A549 (cell line): Measurements from ENCODE around the gene ZER1. TPM values are rescaled to one million over a fixed set of nuclear protein-coding genes. Genes with fewer than 3 reads are reported as not detected.
A peak's percentile ranks its signal among the peaks of the same experiment; 100 is the strongest.
"Not testable (repeated sequence)": the region's sequence is repeated elsewhere in the genome, so short reads cannot be mapped to it uniquely, and the experiment has no call there.

Source experiments
- ATAC-seq, 2 experiments: fragments of 200-7000 bp in 1 of 2; fragments of >200 bp in 1 of 2; cut with Nextera tagmentation in 1 of 2; cut with Tn5 transposase in 1 of 2; 3 replicates each; pipeline versions ENCODE4 v1.8.0 to v1.9.1; 2018 to 2020; ENCODE audit warnings: mild to moderate bottlenecking in 1 of 2, moderate library complexity in 1 of 2
- CTCF ChIA-PET: fragments of 300-600 bp; sonication (Branson Sonifier 250); formaldehyde crosslinking; extraction: SDS; loops from one replicate; lab custom pipeline; 2021; ENCODE audit warnings: antibody characterized with exemption, inconsistent platforms; lab: Yijun Ruan, JAX
- POLR2A ChIA-PET: fragments of 350-600 bp; formaldehyde crosslinking; extraction: SDS; loops from one replicate; lab custom pipeline; 2021; ENCODE audit warnings: antibody characterized with exemption, inconsistent platforms; lab: Yijun Ruan, JAX
- DNase-seq, 2 experiments: peaks; one replicate each; pipeline versions ENCODE4 v3.0.0 to v3.0.0-alpha.2; 2011 to 2016; ENCODE audit warnings: low read depth in 1 of 2, low spot score in 1 of 2
- FAIRE-seq: peaks from 2 replicates; lab custom pipeline; 2011; peaks lifted over from hg19 to GRCh38; lab: Jason Lieb, UNC
- H3K27ac ChIP-seq, 2 experiments: fragments of >200 bp; sonication (Bioruptor Twin); formaldehyde crosslinking; 3 replicates each; pipeline ENCODE4 v1.5.1; 2016 to 2017
- H3K4me1 ChIP-seq: fragments of >200 bp; sonication (Bioruptor Twin); formaldehyde crosslinking; 3 replicates; pipeline ENCODE4 v1.6.1; 2016
- H3K4me2 ChIP-seq: fragments of >200 bp; sonication (Bioruptor Twin); formaldehyde crosslinking; 3 replicates; pipeline ENCODE4 v1.6.1; 2016
- H3K4me3 ChIP-seq: fragments of >200 bp; sonication (Bioruptor Twin); formaldehyde crosslinking; 3 replicates; pipeline ENCODE4 v1.5.1; 2016
- H3K9me3 ChIP-seq: fragments of >200 bp; sonication (Bioruptor Twin); formaldehyde crosslinking; 3 replicates; pipeline ENCODE4 v1.6.1; 2016
- BHLHE40 ChIP-seq: IDR thresholded peaks from 2 replicates; pipeline ENCODE4 v1.6.1; 2012; ENCODE audit warnings: low read depth, low read length, inconsistent platforms
- CBX2 ChIP-seq: fragments of 200-600 bp; sonication (generic); IDR thresholded peaks from 2 replicates; pipeline ENCODE4 v1.6.1; 2016; ENCODE audit warnings: low read depth, mild to moderate bottlenecking, borderline replicate concordance
- CHD4 ChIP-seq: fragments of 200-600 bp; sonication (generic); IDR thresholded peaks from 2 replicates; pipeline ENCODE4 v1.6.1; 2016; ENCODE audit warnings: antibody characterized with exemption, mild to moderate bottlenecking, borderline replicate concordance
- EP300 ChIP-seq, 2 experiments: fragments of >200 bp; sonication (Bioruptor Twin); formaldehyde crosslinking; IDR thresholded peaks; 2 replicates in 1 of 2; 3 replicates in 1 of 2; pipeline ENCODE4 v1.6.1; 2016 to 2017
- FOXS1 ChIP-seq: fragments of 250-450 bp; sonication (Bioruptor Pico); IDR thresholded peaks from 2 replicates; pipeline ENCODE4 v1.5.0; 2020; ENCODE audit warnings: mild to moderate bottlenecking, moderate library complexity
- GATA3 ChIP-seq: IDR thresholded peaks from 2 replicates; pipeline ENCODE4 v1.6.1; 2012; ENCODE audit warnings: borderline replicate concordance
- HOXB13 ChIP-seq: fragments of 250-450 bp; sonication (Bioruptor Pico); IDR thresholded peaks from 2 replicates; pipeline ENCODE4 v1.5.0; 2020; ENCODE audit warnings: low read depth, mild to moderate bottlenecking, moderate library complexity
- HOXB5 ChIP-seq: fragments of 250-450 bp; sonication (Bioruptor Pico); IDR thresholded peaks from 2 replicates; pipeline ENCODE4 v1.5.0; 2020; ENCODE audit warnings: mild to moderate bottlenecking, moderate library complexity
- JUN ChIP-seq, 2 experiments: fragments of >200 bp; sonication (Bioruptor Twin); formaldehyde crosslinking; IDR thresholded peaks; 2 replicates in 1 of 2; 3 replicates in 1 of 2; pipeline ENCODE4 v1.6.1; 2016 to 2017
- JUNB ChIP-seq: fragments of >200 bp; sonication (Bioruptor Twin); formaldehyde crosslinking; IDR thresholded peaks from 2 replicates; pipeline ENCODE4 v1.6.1; 2016
- KDM1A ChIP-seq: fragments of 200-600 bp; sonication (generic); IDR thresholded peaks from 2 replicates; pipeline ENCODE4 v1.6.1; 2016; ENCODE audit warnings: low read depth, mild to moderate bottlenecking
- MAFK ChIP-seq: fragments of 450-650 bp; IDR thresholded peaks from 2 replicates; pipeline ENCODE4 v1.6.1; 2014; ENCODE audit not compliant: partially characterized antibody
- POLR2A ChIP-seq: IDR thresholded peaks from 2 replicates; pipeline ENCODE4 v1.6.1; 2012; ENCODE audit warnings: mild to moderate bottlenecking, low read length
- POLR2AphosphoS2 ChIP-seq: conservative IDR thresholded peaks from 2 replicates; pipeline ENCODE4 v1.6.1; 2012; ENCODE audit warnings: low read length, improper control_type of control experiment, inconsistent platforms
- RCOR1 ChIP-seq: fragments of 150-350 bp; IDR thresholded peaks from 2 replicates; pipeline ENCODE4 v1.6.1; 2014; ENCODE audit warnings: antibody characterized with exemption, low read length, low read depth
- RFX5 ChIP-seq: fragments of 450-650 bp; IDR thresholded peaks from 2 replicates; pipeline ENCODE4 v1.7.1; 2014; ENCODE audit warnings: antibody characterized with exemption, mild to moderate bottlenecking, moderate library complexity
- SMC3 ChIP-seq: fragments of >200 bp; sonication (Bioruptor Twin); formaldehyde crosslinking; IDR thresholded peaks from 3 replicates; pipeline ENCODE4 v1.6.1; 2018; ENCODE audit warnings: inconsistent platforms
- SREBF2 ChIP-seq: fragments of 450-650 bp; IDR thresholded peaks from 2 replicates; pipeline ENCODE4 v1.6.1; 2014; ENCODE audit warnings: mild to moderate bottlenecking, moderate library complexity
- ZFP36 ChIP-seq: fragments of 450-650 bp; IDR thresholded peaks from 2 replicates; pipeline ENCODE4 v1.6.1; 2014; ENCODE audit warnings: borderline replicate concordance; ENCODE audit not compliant: partially characterized antibody
- WGBS: methylation state at CpG from one replicate; pipeline ENCODE4 v1.1.6; 2017; ENCODE audit errors: missing lambda C conversion rate; 5-methylcytosine and 5-hydroxymethylcytosine counted together
- polyA plus RNA-seq, 4 experiments: library from polyadenylated mRNA; depleted of rRNA in 3 of 4; stranded (reverse); fragments of >200 nt; fragmentation: RNase III in 1 of 4; extraction: RNeasy Plus Mini Kit Qiagen cat#74134 plus additional on column Dnase treatment in 1 of 4; gene quantifications; 2 replicates in 3 of 4; 3 replicates in 1 of 4; pipeline ENCODE4 v1.2.3, GENCODE V29; 2011 to 2017
- TF ChIP-seq, protein P1 (sequence below): fragments of >200 bp; sonication (Bioruptor Twin); formaldehyde crosslinking; IDR thresholded peaks from 3 replicates; pipeline ENCODE4 v1.5.1; 2016
- TF ChIP-seq, protein P2 (sequence below): IDR thresholded peaks from 2 replicates; pipeline ENCODE4 v1.6.1; 2012
- TF ChIP-seq, protein P3 (sequence below): fragments of 250-450 bp; sonication (Bioruptor Pico); IDR thresholded peaks from 2 replicates; pipeline ENCODE4 v1.5.0; 2021; ENCODE audit warnings: mild to moderate bottlenecking, moderate library complexity, borderline replicate concordance
- TF ChIP-seq, protein P4 (sequence below): IDR thresholded peaks from 2 replicates; pipeline ENCODE4 v1.6.1; 2012; ENCODE audit warnings: low read depth, borderline replicate concordance

Gene ZER1
- polyA plus RNA-seq, 2 of the 4 experiments (the other 2 are of a cell fraction) = 9.1 to 13.4 TPM

DNA sequence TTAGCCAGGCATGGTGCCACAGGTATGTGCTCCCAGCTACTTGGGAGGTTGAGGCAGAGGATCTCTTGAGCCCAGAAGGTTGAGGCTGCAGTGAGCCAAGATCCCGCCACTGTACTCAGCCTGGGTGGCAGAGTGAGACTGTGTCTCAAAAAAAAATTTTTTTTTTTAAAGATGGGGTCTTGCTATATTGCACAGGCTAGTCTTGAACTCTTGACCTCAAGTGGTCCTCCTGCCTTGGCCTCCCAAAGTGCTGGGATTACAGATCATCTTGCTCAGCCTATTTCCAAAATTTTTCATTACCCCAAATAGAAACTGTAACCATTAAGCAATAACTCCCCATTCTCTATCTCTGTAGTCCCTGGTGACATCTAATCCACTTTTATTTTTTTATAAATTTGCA, 10.9 kb upstream of the ZER1 start (continued):
- TF ChIP-seq SMC3 (no peak), HOXB13 (CRISPR knock-in tag) (no peak), CHD4 (no peak), GATA3 (no peak)
- TF ChIP-seq, protein P1, sequence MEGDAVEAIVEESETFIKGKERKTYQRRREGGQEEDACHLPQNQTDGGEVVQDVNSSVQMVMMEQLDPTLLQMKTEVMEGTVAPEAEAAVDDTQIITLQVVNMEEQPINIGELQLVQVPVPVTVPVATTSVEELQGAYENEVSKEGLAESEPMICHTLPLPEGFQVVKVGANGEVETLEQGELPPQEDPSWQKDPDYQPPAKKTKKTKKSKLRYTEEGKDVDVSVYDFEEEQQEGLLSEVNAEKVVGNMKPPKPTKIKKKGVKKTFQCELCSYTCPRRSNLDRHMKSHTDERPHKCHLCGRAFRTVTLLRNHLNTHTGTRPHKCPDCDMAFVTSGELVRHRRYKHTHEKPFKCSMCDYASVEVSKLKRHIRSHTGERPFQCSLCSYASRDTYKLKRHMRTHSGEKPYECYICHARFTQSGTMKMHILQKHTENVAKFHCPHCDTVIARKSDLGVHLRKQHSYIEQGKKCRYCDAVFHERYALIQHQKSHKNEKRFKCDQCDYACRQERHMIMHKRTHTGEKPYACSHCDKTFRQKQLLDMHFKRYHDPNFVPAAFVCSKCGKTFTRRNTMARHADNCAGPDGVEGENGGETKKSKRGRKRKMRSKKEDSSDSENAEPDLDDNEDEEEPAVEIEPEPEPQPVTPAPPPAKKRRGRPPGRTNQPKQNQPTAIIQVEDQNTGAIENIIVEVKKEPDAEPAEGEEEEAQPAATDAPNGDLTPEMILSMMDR = no peak
- TF ChIP-seq, protein P2, sequence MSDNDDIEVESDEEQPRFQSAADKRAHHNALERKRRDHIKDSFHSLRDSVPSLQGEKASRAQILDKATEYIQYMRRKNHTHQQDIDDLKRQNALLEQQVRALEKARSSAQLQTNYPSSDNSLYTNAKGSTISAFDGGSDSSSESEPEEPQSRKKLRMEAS = no peak
- TF ChIP-seq, all 56 proteins: peak for 0

DNA sequence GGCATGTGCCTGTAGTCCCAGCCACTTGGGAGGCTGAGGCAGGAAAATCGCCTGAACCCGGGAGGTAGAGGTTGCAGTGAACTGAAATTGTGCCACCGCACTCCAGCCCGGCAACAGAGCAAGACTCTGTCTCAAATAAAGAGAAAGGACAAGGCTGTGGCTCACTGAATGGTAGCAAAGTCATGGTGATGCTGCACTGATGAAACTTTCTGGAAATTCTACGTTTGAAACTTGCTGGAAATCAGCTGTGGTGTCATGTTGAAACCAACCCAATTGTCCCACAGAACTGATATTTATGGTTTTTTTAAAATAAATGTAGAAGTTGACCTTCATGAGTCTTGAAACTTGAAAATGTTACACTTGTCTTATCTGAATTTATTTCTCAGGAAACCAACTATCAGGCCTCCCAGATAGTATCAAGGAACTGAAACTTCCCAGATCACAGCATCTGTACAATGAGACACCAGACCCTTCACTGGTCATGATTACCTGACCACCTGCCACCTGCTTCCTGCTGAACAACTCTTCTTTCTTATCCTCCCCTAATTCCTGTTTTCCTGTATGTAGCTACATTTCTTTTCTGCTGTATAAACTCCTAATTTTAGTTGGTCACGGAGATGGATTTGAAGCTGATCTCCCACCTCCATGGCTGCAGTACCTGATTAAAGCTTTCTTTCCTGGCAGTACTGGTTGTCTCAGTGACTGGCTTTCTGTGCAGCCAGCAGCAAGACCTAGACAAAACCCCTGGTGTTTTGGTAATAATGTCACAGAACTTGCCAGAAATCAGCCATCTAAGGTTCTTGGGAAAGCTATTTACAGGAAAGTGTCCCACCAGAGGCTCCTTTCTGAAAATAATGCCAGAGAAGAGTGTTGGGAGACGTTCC, 9.7 kb upstream of the ZER1 start:
- POLR2A ChIA-PET = interaction anchor here (1.1 kb wide), 1 partner anchor 9 kb away, joined by 3 read pairs; the partner anchor contains the start of gene ZER1
- DNase-seq (no peak), ATAC-seq (no peak), FAIRE-seq (no peak)
- H3K9me3 ChIP-seq = peaks cover 3% of the 10 kb centered on the region; the same call in 1 of the 3 replicates
- CTCF ChIA-PET = interaction anchor here (0.6 to 1.4 kb wide), 5 partner anchors 9 to 461 kb away, joined by 3 to 4 read pairs (median 3); no protein-coding TSS in a partner anchor
- no peak overlapping the region for H3K4me3 ChIP-seq
- no peak overlapping the region for H3K4me2 ChIP-seq
- H3K4me1 ChIP-seq = peaks cover 8% of the 10 kb centered on the region
- 82% methylated on average over 7 of the region's 7 CpGs for whole genome bisulfite sequencing
- H3K27ac ChIP-seq = 0 out of 6 replicates have a peak overlapping the region, but pooled peaks of 1 of the 2 experiments have one; percentile 26
- TF ChIP-seq FOXS1 (CRISPR knock-in tag) = no peak
- no peak for TF ChIP-seq RCOR1
- no peak for TF ChIP-seq ZFP36
- TF ChIP-seq JUNB = no peak
- TF ChIP-seq JUN (IDR thresholded peaks at IDR 0.05) = no peak
- TF ChIP-seq, protein P3, sequence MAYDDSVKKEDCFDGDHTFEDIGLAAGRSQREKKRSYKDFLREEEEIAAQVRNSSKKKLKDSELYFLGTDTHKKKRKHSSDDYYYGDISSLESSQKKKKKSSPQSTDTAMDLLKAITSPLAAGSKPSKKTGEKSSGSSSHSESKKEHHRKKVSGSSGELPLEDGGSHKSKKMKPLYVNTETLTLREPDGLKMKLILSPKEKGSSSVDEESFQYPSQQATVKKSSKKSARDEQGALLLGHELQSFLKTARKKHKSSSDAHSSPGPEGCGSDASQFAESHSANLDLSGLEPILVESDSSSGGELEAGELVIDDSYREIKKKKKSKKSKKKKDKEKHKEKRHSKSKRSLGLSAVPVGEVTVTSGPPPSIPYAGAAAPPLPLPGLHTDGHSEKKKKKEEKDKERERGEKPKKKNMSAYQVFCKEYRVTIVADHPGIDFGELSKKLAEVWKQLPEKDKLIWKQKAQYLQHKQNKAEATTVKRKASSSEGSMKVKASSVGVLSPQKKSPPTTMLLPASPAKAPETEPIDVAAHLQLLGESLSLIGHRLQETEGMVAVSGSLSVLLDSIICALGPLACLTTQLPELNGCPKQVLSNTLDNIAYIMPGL (CRISPR knock-in tag) = no peak
- TF ChIP-seq KDM1A = no peak
- TF ChIP-seq HOXB5 (CRISPR knock-in tag) = no peak
- TF ChIP-seq BHLHE40 = no peak
- no peak for TF ChIP-seq SREBF2
- TF ChIP-seq RFX5 = no peak
- TF ChIP-seq CBX2 = no peak
- TF ChIP-seq EP300 (IDR thresholded peaks at IDR 0.05) = no peak
- no peak for TF ChIP-seq MAFK
- TF ChIP-seq POLR2A = no peak
- TF ChIP-seq, protein P4, sequence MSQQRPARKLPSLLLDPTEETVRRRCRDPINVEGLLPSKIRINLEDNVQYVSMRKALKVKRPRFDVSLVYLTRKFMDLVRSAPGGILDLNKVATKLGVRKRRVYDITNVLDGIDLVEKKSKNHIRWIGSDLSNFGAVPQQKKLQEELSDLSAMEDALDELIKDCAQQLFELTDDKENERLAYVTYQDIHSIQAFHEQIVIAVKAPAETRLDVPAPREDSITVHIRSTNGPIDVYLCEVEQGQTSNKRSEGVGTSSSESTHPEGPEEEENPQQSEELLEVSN = no peak
- no peak for TF ChIP-seq POLR2AphosphoS2

DNA sequence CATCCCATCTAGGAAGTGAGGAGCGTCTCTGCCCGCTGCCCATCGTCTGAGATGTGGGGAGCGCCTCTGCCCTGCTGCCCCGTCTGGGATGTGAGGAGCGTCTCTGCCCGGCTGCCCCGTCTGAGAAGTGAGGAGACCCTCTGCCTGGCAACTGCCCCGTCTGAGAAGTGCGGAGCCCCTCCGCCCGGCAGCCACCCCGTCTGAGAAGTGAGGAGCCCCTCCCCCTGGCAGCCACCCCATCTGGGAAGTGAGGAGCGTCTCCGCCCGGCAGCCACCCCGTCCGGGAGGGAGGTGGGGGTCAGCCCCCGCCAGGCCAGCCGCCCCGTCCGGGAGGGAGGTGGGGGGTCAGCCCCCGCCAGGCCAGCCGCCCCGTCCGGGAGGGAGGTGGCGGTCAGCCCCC, 8.4 kb upstream of the ZER1 start:
- H3K4me1 ChIP-seq, ATAC-seq, FAIRE-seq, CTCF ChIA-PET, POLR2A ChIA-PET, H3K4me2 ChIP-seq, H3K4me3 ChIP-seq, DNase-seq, H3K27ac ChIP-seq: not testable (repeated sequence)
- WGBS = 93% methylated on average over 13 of the region's 27 CpGs
- peaks cover 11% of the 10 kb centered on the region for H3K9me3 ChIP-seq
